Stromal cell of bone marrow (primary cell): ENCODE results near the gene ZXDC.

Experiments
- DNase-seq: peaks from one replicate; pipeline ENCODE4 v3.0.0-alpha.2; 2012; ENCODE audit warnings: low read depth

The ZXDC gene

DNA sequence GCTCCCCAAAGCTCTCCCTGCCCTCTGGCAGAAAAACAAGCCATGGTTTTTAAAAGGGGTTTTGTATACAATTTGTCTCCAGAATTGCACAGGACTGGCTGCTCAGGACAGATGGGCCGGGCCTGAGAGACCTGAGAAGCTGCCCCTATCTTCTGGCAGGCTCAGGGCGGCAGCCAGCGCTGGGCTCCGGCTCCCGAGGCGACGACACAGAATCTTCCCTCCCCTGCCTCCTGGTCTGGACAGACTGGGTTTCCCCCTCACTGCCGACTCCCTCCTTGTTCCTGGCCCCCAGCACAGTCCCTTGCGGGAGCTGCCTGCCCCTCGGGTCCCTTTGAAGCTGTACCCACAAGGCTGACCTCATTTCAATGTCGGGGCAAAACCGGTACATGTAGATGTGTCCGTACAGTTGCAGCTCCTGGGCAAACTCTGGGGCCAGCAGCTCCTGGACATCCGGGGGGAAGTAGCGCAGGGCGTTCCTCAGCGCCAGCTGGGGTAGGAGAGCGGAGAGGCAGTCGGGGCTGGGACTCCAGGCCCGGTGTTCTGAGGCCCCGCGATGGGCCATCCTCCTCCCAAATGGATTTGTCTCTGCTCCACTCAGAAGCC, 34.7 kb upstream of the ZXDC start:
- no peak for DNase-seq

DNA sequence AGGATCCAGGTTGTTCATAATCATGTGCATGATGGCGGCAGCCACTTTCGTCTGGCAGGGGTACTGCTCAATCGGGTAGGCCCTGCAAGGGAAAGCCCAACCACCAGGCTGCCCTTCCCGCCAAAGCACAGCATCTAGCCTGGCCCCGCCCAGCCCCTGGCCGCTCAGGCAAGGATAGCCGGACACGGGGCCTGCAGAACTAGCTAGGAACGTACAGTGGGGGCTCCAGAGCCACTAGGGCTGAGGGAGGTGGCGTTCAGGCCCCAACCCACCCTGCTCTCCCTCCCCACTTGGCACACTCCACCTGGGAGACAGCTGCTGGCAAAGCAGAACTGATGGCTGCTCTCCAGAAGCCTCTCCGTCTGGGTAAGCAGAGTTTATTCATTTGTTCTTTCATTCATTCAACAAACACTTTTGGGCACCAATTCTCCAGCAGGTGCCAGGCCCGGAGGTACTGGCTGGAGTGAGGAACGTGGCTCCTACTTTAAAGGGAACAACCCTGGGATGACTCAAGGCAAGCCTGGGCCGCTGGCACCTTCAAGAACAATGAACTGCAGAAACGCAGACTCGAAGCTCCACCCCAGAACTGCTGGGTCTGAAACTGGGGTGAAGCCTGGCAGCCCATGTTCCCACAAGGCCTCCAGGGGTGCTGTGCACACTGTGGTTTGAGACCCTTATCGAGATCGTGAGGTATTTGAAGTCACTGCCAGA, 34.1 kb upstream of the ZXDC start:
- DNase-seq, result no peak

DNA sequence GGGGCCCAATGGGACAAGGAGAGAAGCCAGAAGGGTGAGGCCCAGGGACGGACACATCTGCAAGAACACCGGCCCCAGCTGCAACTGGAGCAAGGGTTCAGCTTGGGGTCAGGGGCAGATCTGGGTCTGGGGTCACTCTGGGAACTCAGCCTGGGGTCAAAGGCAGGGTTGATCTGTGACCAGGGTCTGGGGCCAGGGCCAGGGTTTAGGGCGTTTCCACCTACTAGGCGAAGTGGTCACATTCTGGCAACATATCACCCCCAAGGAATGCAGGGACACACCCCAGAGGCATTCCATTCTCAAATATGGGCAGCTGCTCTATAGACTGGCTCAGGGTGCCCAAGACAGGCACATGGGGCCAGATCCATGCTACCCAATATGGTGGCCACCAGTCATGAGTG, 32.9 kb upstream of the ZXDC start:
- no peak for DNase-seq

- DNase-seq, result no peak
These were observed 32.2 kb upstream of the ZXDC start for GRCh38 chr3:126507886-126508285.

DNA sequence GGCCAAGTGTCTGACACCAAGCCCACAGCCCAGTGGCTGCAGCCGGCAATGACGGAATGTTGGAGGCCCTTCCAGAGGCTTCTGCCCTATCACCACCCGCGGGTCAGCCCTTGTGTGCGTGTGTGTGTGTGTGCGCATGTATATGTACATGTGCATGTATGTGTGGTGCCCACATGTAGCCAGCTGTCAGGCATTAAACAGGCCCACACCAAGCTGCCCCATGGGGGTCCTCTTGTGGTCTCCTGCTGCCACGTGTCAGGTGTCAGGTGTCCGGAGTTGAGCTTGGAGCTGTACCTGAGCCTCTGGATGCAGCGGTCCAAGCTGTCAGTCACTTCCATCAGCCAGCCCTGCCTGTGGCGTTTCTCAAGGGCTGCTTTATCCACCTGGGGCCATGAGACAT, 28.0 kb upstream of the ZXDC start:
- no peak for DNase-seq

DNA sequence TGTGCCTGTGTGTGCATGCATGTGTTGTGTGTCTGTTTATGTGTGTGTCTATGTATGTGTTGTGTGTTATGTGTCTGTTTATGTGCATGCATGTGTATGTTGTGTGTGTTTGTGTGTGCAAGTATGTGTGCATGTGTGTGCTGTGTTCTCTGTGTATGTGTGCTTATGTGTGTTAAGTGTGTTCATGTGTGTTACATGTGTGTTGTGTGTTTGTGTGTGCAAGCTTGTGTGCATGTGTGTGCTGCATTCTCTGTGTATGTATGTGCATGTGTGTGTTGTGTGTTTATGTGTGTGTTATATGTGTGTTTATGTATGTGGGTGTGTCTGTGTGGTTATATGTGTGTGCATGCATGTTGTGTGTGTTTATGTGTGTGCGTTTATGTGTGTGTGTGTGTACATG, 27.0 kb upstream of the ZXDC start:
- no peak for DNase-seq

- DNase-seq, result no peak
These were observed 26.0 kb upstream of the ZXDC start for GRCh38 chr3:126501736-126502135.

DNA sequence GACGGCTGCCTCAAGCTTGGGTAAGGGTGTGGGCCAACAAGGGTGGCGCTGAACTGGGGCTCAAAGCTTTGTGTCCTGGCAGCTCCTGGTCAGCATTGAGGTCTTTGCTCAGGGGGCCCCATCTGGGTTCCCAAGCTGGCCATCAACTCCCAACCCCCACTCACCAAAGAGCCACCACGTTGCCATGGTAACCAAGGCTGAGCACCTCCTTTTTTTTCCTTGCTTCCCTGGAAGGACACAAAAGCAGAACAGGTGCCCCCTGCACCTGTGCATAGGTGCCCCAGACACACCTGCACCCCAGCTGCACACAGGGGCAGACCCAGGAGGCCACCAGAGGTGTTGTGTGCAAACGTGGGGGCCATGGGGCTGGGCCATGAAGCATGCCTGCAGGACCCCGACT, 25.4 kb upstream of the ZXDC start:
- DNase-seq, result no peak

- DNase-seq, result no peak
These were observed 24.3 kb upstream of the ZXDC start for GRCh38 chr3:126500016-126500415.

DNA sequence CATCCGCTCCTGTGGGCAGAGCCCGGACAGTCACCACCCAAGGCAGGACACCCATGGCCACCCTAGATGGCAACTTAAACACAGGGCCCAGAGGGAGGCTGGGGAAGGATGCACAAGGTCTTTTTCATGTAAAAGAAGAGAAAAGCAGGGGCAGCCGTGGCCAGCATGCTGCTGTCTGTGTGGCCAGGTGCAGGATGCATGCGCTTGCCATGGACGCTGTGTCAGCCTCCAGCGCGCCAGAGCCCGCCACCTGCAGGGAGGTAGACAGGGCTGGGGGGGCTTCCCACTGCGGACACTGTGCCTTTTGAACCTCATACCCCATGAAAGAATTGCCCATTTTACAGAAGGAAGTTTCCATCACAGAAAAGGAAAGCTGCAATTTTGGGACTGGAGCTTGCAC, 23.7 kb upstream of the ZXDC start:
- DNase-seq, result no peak

DNA sequence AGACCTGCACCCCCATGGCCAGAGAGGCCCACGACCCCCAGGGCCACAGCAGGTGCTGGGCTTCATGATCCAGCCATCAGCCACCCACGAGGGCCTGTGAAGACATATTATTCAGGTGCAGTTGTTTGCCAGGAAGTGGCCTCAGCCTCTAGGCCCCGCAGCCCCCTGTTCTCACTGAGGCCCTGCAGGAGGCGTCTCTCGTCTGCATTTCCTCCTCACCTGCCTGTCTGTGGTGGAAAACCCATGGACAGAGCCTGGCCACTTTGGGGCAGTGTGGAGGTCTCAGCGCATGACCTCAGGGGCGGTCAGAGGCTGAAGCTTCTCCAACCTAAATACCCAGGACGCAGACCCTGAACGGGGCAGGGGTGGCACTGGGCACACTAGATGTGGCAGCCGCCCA, 23.2 kb upstream of the ZXDC start:
- DNase-seq, result no peak

DNA sequence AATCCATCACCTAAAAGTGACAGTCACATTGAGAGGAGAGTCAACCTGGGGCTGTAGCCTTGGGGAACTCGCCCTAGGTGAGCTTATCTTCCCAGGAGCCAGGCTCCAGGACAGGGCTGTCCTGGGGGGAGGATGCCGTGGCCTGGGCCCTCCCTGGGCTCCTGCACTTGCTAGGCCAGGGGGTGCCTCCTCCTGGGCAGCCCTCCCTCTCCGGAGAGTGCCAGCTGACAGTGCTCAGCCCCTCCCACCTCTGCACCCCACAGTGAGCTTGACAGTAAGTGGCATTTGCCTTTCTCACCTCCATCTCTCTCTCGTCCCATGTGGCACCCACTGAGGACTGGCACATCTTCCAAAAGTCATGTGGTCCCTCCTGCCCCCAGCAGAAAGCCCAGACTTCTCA, 22.8 kb upstream of the ZXDC start:
- DNase-seq, result no peak

DNA sequence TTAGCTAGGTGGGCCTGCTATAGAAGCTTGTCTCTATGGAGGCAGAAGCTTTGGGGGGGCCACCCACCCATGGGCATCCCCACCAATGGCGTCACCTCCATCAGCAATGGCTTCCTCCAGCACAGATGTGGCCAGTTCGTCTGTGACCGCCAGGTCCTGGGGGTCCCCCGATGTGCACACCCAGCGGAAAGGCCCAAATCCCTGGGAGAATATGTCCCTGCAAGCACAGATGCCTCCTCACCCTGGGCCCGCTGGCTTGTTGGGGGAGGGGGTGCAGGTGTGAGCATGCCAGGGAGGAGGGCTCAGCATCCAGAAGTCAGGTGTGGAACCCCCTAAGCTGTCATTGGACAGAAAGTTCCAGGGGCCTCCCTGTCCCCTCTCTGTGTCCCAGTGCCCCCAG, 22.3 kb upstream of the ZXDC start:
- DNase-seq, result no peak

- no peak for DNase-seq
These were observed 21.5 kb upstream of the ZXDC start for GRCh38 chr3:126496894-126497850.

DNA sequence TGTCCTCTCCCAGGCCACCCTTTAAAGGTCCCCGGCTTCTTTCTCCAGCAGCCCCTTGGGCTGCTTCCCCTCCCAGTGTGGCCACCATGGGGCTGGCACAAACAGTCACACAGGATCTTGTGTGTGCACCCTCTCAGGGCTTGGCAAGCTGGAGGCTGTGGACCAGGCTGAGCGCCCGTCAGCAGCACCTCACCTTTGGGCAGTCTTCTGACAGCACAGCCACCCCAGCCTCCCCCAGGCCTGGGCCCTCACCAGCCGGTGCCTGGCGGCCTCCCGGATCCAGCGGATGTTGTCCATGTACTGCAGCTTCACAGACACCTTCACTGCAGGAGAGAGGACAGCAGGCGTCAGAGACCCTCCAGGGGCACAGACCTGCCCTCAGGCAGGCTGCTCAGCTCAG, 20.1 kb upstream of the ZXDC start:
- DNase-seq, result no peak

- DNase-seq, result no peak
These were observed 19.2 kb upstream of the ZXDC start for GRCh38 chr3:126494970-126495230.

- DNase-seq, result no peak
These were observed 18.7 kb upstream of the ZXDC start for GRCh38 chr3:126494204-126494969.

- no peak for DNase-seq
These were observed 18.0 kb upstream of the ZXDC start for GRCh38 chr3:126493739-126494138.

DNA sequence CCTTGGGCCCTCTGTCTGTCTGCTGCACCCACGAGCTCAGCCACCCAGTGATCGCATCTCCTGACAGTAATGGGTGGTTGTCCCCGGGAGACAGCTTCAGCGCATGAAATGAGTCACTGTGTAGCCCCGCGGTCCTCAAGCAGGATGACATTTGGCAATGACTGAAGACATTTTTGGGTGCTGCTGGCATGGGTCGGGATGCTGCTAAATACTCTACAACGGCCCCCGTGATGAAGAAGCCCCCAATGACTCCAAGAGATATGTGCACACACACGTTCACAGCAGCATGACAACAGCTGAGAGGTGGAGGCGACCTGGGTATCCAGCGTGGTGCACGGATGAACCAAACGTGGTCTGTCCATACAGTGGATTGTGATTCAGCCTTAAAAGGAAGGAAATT, 17.4 kb upstream of the ZXDC start:
- no peak for DNase-seq

DNA sequence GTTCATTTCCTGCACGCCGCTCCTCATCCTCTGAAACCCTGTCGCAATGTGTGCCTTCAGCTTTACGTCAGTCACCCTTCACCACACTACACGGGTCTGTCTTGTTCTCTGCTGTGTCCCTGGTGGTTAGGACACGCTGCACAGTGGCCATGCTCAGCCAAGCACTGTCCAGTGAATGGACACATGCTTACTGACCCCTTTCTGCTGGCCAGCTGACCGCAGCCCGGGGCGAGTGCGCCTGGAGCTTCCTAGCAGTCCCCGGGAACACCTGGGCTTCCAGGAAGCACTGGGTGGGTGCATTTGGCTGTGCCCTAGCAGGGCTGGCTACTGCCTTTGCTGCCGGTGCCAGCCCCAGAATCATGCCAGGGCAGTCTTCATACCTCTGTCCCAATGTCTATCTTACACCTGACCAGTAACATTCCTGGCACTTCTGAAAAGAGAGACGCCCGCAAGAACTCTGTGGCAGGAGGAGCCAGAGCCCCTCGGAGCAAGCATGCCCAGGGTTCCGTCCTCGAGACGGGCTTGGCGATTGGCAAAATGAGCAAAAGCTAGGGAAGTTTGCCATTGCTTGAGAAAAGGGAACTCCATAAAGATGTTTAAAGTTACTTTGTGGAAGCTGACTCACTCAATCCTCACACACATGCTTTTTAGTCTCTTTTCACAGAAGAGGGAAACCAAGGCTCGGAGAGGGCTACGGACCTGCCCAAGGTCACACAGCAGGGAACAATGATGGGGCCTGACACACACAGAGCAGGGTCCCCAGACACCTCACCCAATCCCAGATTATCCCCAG, 15.7 kb upstream of the ZXDC start:
- no peak for DNase-seq

DNA sequence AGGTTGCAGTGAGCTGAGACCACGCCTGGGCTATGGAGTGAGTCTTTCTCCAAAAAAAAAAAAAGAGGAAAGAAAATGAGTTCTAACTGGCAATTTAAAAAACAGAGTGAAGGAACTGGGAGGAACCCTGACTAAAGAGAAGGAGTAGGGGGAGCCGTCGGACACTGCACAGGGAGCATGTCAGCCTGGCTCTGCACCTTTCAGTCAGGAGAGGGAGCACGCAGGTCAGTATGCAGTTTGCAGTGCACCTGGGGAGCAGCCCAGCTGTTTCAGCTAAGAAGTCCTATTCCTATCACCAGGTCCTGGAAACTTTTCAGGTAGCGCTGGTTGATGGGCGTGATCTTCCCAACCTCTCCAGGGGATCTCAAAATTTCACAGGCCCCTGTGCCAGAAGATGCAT, 14.9 kb upstream of the ZXDC start:
- DNase-seq, result no peak
